GM21576 (cell line): Measurements from ENCODE around the gene SPOCD1.

ENCODE experiments used
- ATAC-seq: cut with Tn5 transposase; IDR thresholded peaks from one replicate; pipeline ENCODE4 v1.9.1; 2021; ENCODE audit warnings: mild to moderate bottlenecking, moderate library complexity; ENCODE audit not compliant: unreplicated experiment

SPOCD1 gene

GRCh38 chr1:31801458-31801857, 14.4 kb downstream of the SPOCD1 start:
- no peak for ATAC-seq

- ATAC-seq: no peak
These were observed 15.2 kb downstream of the SPOCD1 start for GRCh38 chr1:31800674-31800967.

GRCh38 chr1:31799895-31800673, 15.7 kb downstream of the SPOCD1 start:
- no peak for ATAC-seq

- no peak for ATAC-seq
These were observed 16.5 kb downstream of the SPOCD1 start for GRCh38 chr1:31799196-31799894.

- ATAC-seq: no peak
These were observed 17.2 kb downstream of the SPOCD1 start for GRCh38 chr1:31798433-31799195.

- no peak for ATAC-seq
These were observed 17.8 kb downstream of the SPOCD1 start for GRCh38 chr1:31798086-31798432.

GRCh38 chr1:31797216-31797615, 18.6 kb downstream of the SPOCD1 start:
- no peak for ATAC-seq

GRCh38 chr1:31796707-31797106, 19.1 kb downstream of the SPOCD1 start:
- no peak for ATAC-seq

GRCh38 chr1:31795801-31796621, 19.8 kb downstream of the SPOCD1 start:
- ATAC-seq: no peak

- no peak for ATAC-seq
These were observed 20.6 kb downstream of the SPOCD1 start for GRCh38 chr1:31795096-31795675.

- no peak for ATAC-seq
These were observed 22.1 kb downstream of the SPOCD1 start for GRCh38 chr1:31793586-31794285.

- no peak for ATAC-seq
These were observed 22.7 kb downstream of the SPOCD1 start for GRCh38 chr1:31793086-31793485.

GRCh38 chr1:31792541-31792940, 23.3 kb downstream of the SPOCD1 start:
- ATAC-seq: no peak

- no peak for ATAC-seq
These were observed 23.7 kb downstream of the SPOCD1 start for GRCh38 chr1:31792116-31792515.

GRCh38 chr1:31791131-31791858, 24.5 kb downstream of the SPOCD1 start:
- no peak for ATAC-seq

GRCh38 chr1:31790641-31791091, 25.2 kb downstream of the SPOCD1 start:
- no peak for ATAC-seq

- ATAC-seq: no peak
These were observed 25.7 kb downstream of the SPOCD1 start for GRCh38 chr1:31790140-31790539.

- peak; percentile 58 for ATAC-seq
These were observed 26.4 kb downstream of the SPOCD1 start for GRCh38 chr1:31789259-31790065.
